DND-41 (cell line): ENCODE measurements around the gene TUBA4B.
A peak's percentile ranks its signal among the peaks of the same experiment; 100 is the strongest.

ENCODE experiments used
- ATAC-seq: fragments of 200-7000 bp; cut with Tn5 transposase; 3 replicates; pipeline ENCODE4 v1.9.1; 2021; ENCODE audit warnings: low read depth; ENCODE audit not compliant: insufficient read depth
- DNase-seq: peaks from one replicate; pipeline ENCODE4 v3.0.0-alpha.2; 2020
- H2AFZ ChIP-seq: 2 replicates; pipeline ENCODE4 v1.6.0; 2012; ENCODE audit warnings: low read depth, low read length
- H3K27ac ChIP-seq: 2 replicates; pipeline ENCODE4 v1.5.1; 2012; ENCODE audit warnings: low read length, inconsistent platforms
- H3K27me3 ChIP-seq: fragments of 200-600 bp; sonication (generic); 2 replicates; pipeline ENCODE4 v1.6.0; 2012; ENCODE audit warnings: low read length, mild to moderate bottlenecking, inconsistent platforms; ENCODE audit not compliant: insufficient read depth, poor library complexity
- H3K36me3 ChIP-seq: 2 replicates; pipeline ENCODE4 v1.5.1; 2012; ENCODE audit warnings: low read length, inconsistent platforms; ENCODE audit not compliant: insufficient read depth
- H3K4me1 ChIP-seq: 2 replicates; pipeline ENCODE4 v1.5.1; 2012; ENCODE audit warnings: mild to moderate bottlenecking, low read length; ENCODE audit not compliant: insufficient read depth
- H3K4me2 ChIP-seq: 2 replicates; pipeline ENCODE4 v1.6.0; 2012; ENCODE audit warnings: mild to moderate bottlenecking, moderate library complexity, low read length, inconsistent platforms; ENCODE audit not compliant: insufficient read depth
- H3K4me3 ChIP-seq, 2 experiments: fragments of 200-600 bp in 1 of 2; shearing (Covaris generic) in 1 of 2; 2 replicates each; pipeline ENCODE4 v1.5.1; 2012 to 2016; ENCODE audit warnings: inconsistent platforms in 2 of 2, low read length in 2 of 2, mild to moderate bottlenecking in 2 of 2, low read depth in 1 of 2, moderate library complexity in 1 of 2
- H3K79me2 ChIP-seq: 2 replicates; pipeline ENCODE4 v1.6.0; 2012; ENCODE audit warnings: low read length, inconsistent platforms; ENCODE audit not compliant: insufficient read depth
- H3K9ac ChIP-seq: 2 replicates; pipeline ENCODE4 v1.6.0; 2012; ENCODE audit warnings: low read depth, mild to moderate bottlenecking, inconsistent platforms, low read length, moderate library complexity
- H3K9me3 ChIP-seq: 2 replicates; pipeline ENCODE4 v1.5.1; 2012; ENCODE audit warnings: low read length, moderate library complexity, mild to moderate bottlenecking, inconsistent platforms; ENCODE audit not compliant: insufficient read depth, severe bottlenecking
- H4K20me1 ChIP-seq: 2 replicates; pipeline ENCODE4 v1.6.0; 2012; ENCODE audit warnings: low read length; ENCODE audit not compliant: insufficient read depth
- CTCF ChIP-seq: IDR thresholded peaks from 2 replicates; pipeline ENCODE4 v1.5.1; 2012; ENCODE audit warnings: borderline replicate concordance, low read length, moderate library complexity, mild to moderate bottlenecking; ENCODE audit not compliant: poor library complexity, severe bottlenecking; ENCODE audit errors: extremely low read depth
- EZH2 ChIP-seq: IDR thresholded peaks from 3 replicates; pipeline ENCODE4 v1.6.1; 2012; ENCODE audit warnings: borderline replicate concordance, low read depth, mild to moderate bottlenecking, moderate library complexity, low read length, inconsistent platforms; ENCODE audit not compliant: severe bottlenecking

TUBA4B gene

GRCh38 chr2:219297766-219298456 lies 44.9 kb downstream of the TUBA4B start:
- no peak overlapping the region for H3K27ac ChIP-seq
- no peak for ATAC-seq
- H3K9ac ChIP-seq = no peak overlapping the region

GRCh38 chr2:219298759-219299371 lies 45.8 kb downstream of the TUBA4B start:
- no peak overlapping the region for H2AFZ ChIP-seq
- H3K4me1 ChIP-seq = peaks cover 18% of the 10 kb centered on the region
- no peak overlapping the region for H3K27ac ChIP-seq
- DNase-seq (peak; percentile 84), ATAC-seq (peak; percentile 72)
- no peak overlapping the region for H3K4me3 ChIP-seq
- H3K9me3 ChIP-seq = no peaks in the 10 kb centered on the region
- no peaks in the 10 kb centered on the region for H3K79me2 ChIP-seq
- no peaks in the 10 kb centered on the region for H3K36me3 ChIP-seq
- no peak overlapping the region for H3K9ac ChIP-seq
- H3K4me2 ChIP-seq = no peak overlapping the region
- H3K27me3 ChIP-seq = peaks cover 32% of the 10 kb centered on the region
- H4K20me1 ChIP-seq = peaks cover 3% of the 10 kb centered on the region; the same call in 1 of the 2 replicates
- TF ChIP-seq EZH2 = no peak
- TF ChIP-seq CTCF = peak; percentile 98

More at GRCh38 chr2:219297766-219298456, 44.9 kb downstream of the TUBA4B start:
- no peaks in the 10 kb centered on the region for H3K9me3 ChIP-seq
- peaks cover 32% of the 10 kb centered on the region for H3K27me3 ChIP-seq
- no peak overlapping the region for H3K4me2 ChIP-seq
- no peak overlapping the region for H2AFZ ChIP-seq
- TF ChIP-seq CTCF = no peak
- no peak for TF ChIP-seq EZH2
- H3K4me3 ChIP-seq = no peak overlapping the region
- peaks cover 18% of the 10 kb centered on the region for H3K4me1 ChIP-seq
- no peaks in the 10 kb centered on the region for H3K79me2 ChIP-seq
- no peaks in the 10 kb centered on the region for H3K36me3 ChIP-seq
- peaks cover 3% of the 10 kb centered on the region; the same call in 1 of the 2 replicates for H4K20me1 ChIP-seq
- DNase-seq = no peak

- Histone ChIP-seq H3K27ac (no peak overlapping the region), H3K27me3 (peaks cover 32% of the 10 kb centered on the region), H3K36me3 (no peaks in the 10 kb centered on the region), H3K9me3 (no peaks in the 10 kb centered on the region), H3K4me1 (peaks cover 13% of the 10 kb centered on the region), H3K4me2 (no peak overlapping the region), H2AFZ (no peak overlapping the region), H3K9ac (no peak overlapping the region), H3K79me2 (no peaks in the 10 kb centered on the region), H3K4me3 (no peak overlapping the region), H4K20me1 (peaks cover 3% of the 10 kb centered on the region; the same call in 1 of the 2 replicates)
- DNase-seq (no peak), ATAC-seq (no peak)
- TF ChIP-seq CTCF = no peak
- TF ChIP-seq EZH2 = no peak
These were observed 46.3 kb downstream of the TUBA4B start for GRCh38 chr2:219299372-219299760.
